Measurements from ENCODE around the gene RAP1GAP. TPM values are rescaled to one million over a fixed set of nuclear protein-coding genes. Genes with fewer than 3 reads are reported as not detected.

RAP1GAP gene
- total RNA-seq, 2 donors from 2014 or later, result 46.5 to 104 TPM

- peak overlapping the region in 1 of 4 donors; percentile 40 for H3K27ac ChIP-seq
- H3K27me3 ChIP-seq, result no peaks in the 10 kb centered on the region
- peaks cover 4% of the 10 kb centered on the region for H3K4me1 ChIP-seq
- H3K36me3 ChIP-seq (replicated peaks in 1 of 2; ENCODE audit: insufficient read depth in 1 of 2, low read depth in 2 of 2), result no peaks in the 10 kb centered on the region
- TF ChIP-seq CTCF (IDR thresholded peaks at IDR 0.05) (no peak), POLR2A (IDR thresholded peaks at IDR 0.05) (no peak)
- 70 to 74% methylated on average over 11 of the region's 11 CpGs for WGBS, 2 donors
- DNase-seq (no peak), ATAC-seq (no peak)
- H3K4me3 ChIP-seq, result no peak overlapping the region
- intact Hi-C loops (cut with DNase I), result no loop called here
- no peaks in the 10 kb centered on the region for H3K9me3 ChIP-seq
Observed at GRCh38 chr1:21573475-21573874, 95.7 kb downstream of the RAP1GAP start.

GRCh38 chr1:21572735-21573277 lies 96.4 kb downstream of the RAP1GAP start:
- 86 to 89% methylated on average over 10 to 13 of the region's 13 CpGs for WGBS, 2 donors
- Histone ChIP-seq H3K4me1 (peaks cover 4% of the 10 kb centered on the region), H3K9me3 (no peaks in the 10 kb centered on the region), H3K27me3 (no peaks in the 10 kb centered on the region), H3K27ac (no peak overlapping the region), H3K4me3 (no peak overlapping the region), H3K36me3 (replicated peaks in 1 of 2; ENCODE audit: insufficient read depth in 1 of 2, low read depth in 2 of 2) (no peaks in the 10 kb centered on the region)
- TF ChIP-seq POLR2A (IDR thresholded peaks at IDR 0.05) (no peak), CTCF (IDR thresholded peaks at IDR 0.05) (no peak)
- DNase-seq (no peak), ATAC-seq (no peak)
- intact Hi-C loops (cut with DNase I), result no loop called here

- Histone ChIP-seq H3K27ac (no peak overlapping the region), H3K27me3 (no peaks in the 10 kb centered on the region), H3K36me3 (replicated peaks in 1 of 2; ENCODE audit: insufficient read depth in 1 of 2, low read depth in 2 of 2) (no peaks in the 10 kb centered on the region), H3K4me3 (no peak overlapping the region), H3K9me3 (no peaks in the 10 kb centered on the region), H3K4me1 (peaks cover 4% of the 10 kb centered on the region)
- ATAC-seq (no peak), DNase-seq (no peak)
- intact Hi-C loops (cut with DNase I), result no loop called here
- TF ChIP-seq CTCF (IDR thresholded peaks at IDR 0.05) (no peak), POLR2A (IDR thresholded peaks at IDR 0.05) (no peak)
- WGBS, 2 donors, result 87 to 91% methylated on average over 3 to 6 of the region's 6 CpGs
Observed at GRCh38 chr1:21572221-21572620, 96.9 kb downstream of the RAP1GAP start.

- no peak overlapping the region for H3K4me3 ChIP-seq
- intact Hi-C loops (cut with DNase I), result no loop called here
- 82 to 93% methylated on average over 4 of the region's 4 CpGs for WGBS, 2 donors
- no peaks in the 10 kb centered on the region for H3K27me3 ChIP-seq
- TF ChIP-seq POLR2A (IDR thresholded peaks at IDR 0.05), result no peak
- TF ChIP-seq CTCF (IDR thresholded peaks at IDR 0.05), result no peak
- ATAC-seq, result no peak
- H3K9me3 ChIP-seq, result no peaks in the 10 kb centered on the region
- no peak for DNase-seq
- peaks cover 4% of the 10 kb centered on the region for H3K4me1 ChIP-seq
- H3K27ac ChIP-seq, result no peak overlapping the region
- no peaks in the 10 kb centered on the region for H3K36me3 ChIP-seq (replicated peaks in 1 of 2; ENCODE audit: insufficient read depth in 1 of 2, low read depth in 2 of 2)
Observed at GRCh38 chr1:21570885-21571284, 98.3 kb downstream of the RAP1GAP start.

- 91 to 94% methylated on average over 4 to 5 of the region's 5 CpGs for WGBS, 2 donors
- TF ChIP-seq POLR2A (IDR thresholded peaks at IDR 0.05) (no peak), CTCF (IDR thresholded peaks at IDR 0.05) (no peak)
- H3K27me3 ChIP-seq, result no peaks in the 10 kb centered on the region
- H3K27ac ChIP-seq, result no peak overlapping the region
- ATAC-seq, result no peak
- H3K9me3 ChIP-seq, result no peaks in the 10 kb centered on the region
- peaks cover 4% of the 10 kb centered on the region for H3K4me1 ChIP-seq
- H3K36me3 ChIP-seq (replicated peaks in 1 of 2; ENCODE audit: insufficient read depth in 1 of 2, low read depth in 2 of 2), result no peaks in the 10 kb centered on the region
- no peak for DNase-seq
- H3K4me3 ChIP-seq, result no peak overlapping the region
- intact Hi-C loops (cut with DNase I), result no loop called here
Observed at GRCh38 chr1:21570528-21570875, 98.7 kb downstream of the RAP1GAP start.
